Endothelial cell of umbilical vein (primary cell): Measurements from ENCODE around the gene HSF2BP. TPM values are rescaled to one million over a fixed set of nuclear protein-coding genes. Genes with fewer than 3 reads are reported as not detected.

ENCODE experiments used
- BruUV-seq: library from RNA; stranded (reverse); fragments of 400-500 nt; replicated peaks from 2 replicates; lab custom pipeline; 2021; lab: Mats Ljungman, UMichigan
- CTCF ChIA-PET: fragments of 300-600, 350-600 bp; sonication (Branson Sonifier 250); formaldehyde crosslinking; loops from one replicate; lab custom pipeline; 2021; ENCODE audit warnings: antibody characterized with exemption, inconsistent platforms; lab: Charles Lee
- POLR2A ChIA-PET: fragments of 300-600, 350-600 bp; sonication (Branson Sonifier 250); formaldehyde crosslinking; loops from one replicate; lab custom pipeline; 2021; ENCODE audit warnings: antibody characterized with exemption, inconsistent platforms; lab: Charles Lee
- DNase-seq: peaks from one replicate; pipeline ENCODE4 v3.0.0-alpha.2; 2011; ENCODE audit warnings: low read depth, low spot score
- FAIRE-seq: peaks from 2 replicates; lab custom pipeline; 2011; peaks lifted over from hg19 to GRCh38; lab: Jason Lieb, UNC
- H2AFZ ChIP-seq: 2 replicates; pipeline ENCODE4 v1.6.0; 2012; ENCODE audit warnings: low read depth, low read length, control low read depth, inconsistent platforms
- H3K27ac ChIP-seq: 2 replicates; pipeline ENCODE4 v1.5.1; 2011; ENCODE audit warnings: low read depth, mild to moderate bottlenecking, control low read depth, low read length, moderate library complexity; ENCODE audit not compliant: insufficient read depth
- H3K27me3 ChIP-seq, 2 experiments: 2 replicates each; pipeline versions ENCODE4 v1.6.0 to v1.6.1; 2011; ENCODE audit warnings: low read length in 2 of 2, mixed read lengths in 1 of 2; ENCODE audit not compliant: control insufficient read depth in 2 of 2, insufficient read depth in 2 of 2
- H3K36me3 ChIP-seq, 2 experiments: 2 replicates in 1 of 2; 3 replicates in 1 of 2; pipeline ENCODE4 v1.5.1; 2011; ENCODE audit warnings: low read length in 2 of 2, mild to moderate bottlenecking in 1 of 2, moderate library complexity in 1 of 2; ENCODE audit not compliant: control insufficient read depth in 2 of 2, insufficient read depth in 2 of 2; ENCODE audit errors: extremely low read depth in 1 of 2
- H3K4me1 ChIP-seq: 3 replicates; pipeline ENCODE4 v1.5.1; 2011; ENCODE audit warnings: mild to moderate bottlenecking, low read length; ENCODE audit not compliant: control insufficient read depth, insufficient read depth; ENCODE audit errors: extremely low read depth
- H3K4me2 ChIP-seq: 2 replicates; pipeline ENCODE4 v1.6.1; 2011; ENCODE audit warnings: low read length, control low read depth, mixed read lengths; ENCODE audit not compliant: insufficient read depth
- H3K4me3 ChIP-seq, 3 experiments: fragments of 200-600 bp in 1 of 3; sonication (generic), shearing (Covaris generic) in 1 of 3; replicated peaks in 1 of 3; 2 replicates each; pipeline ENCODE4 v1.5.1; 2011 to 2016; ENCODE audit warnings: control low read depth in 3 of 3, low read length in 3 of 3, mild to moderate bottlenecking in 2 of 3, inconsistent platforms in 1 of 3, low read depth in 1 of 3, moderate library complexity in 1 of 3; ENCODE audit not compliant: insufficient read depth in 1 of 3
- H3K79me2 ChIP-seq: 2 replicates; pipeline ENCODE4 v1.6.0; 2012; ENCODE audit warnings: low read length, inconsistent platforms; ENCODE audit not compliant: control insufficient read depth, insufficient read depth
- H3K9ac ChIP-seq: replicated peaks from 2 replicates; pipeline ENCODE3; 2011; ENCODE audit warnings: low read length, control low read depth; ENCODE audit not compliant: insufficient read depth; ENCODE audit errors: extremely low read depth
- H3K9me1 ChIP-seq: replicated peaks from 3 replicates; pipeline ENCODE4 v1.6.0; 2011; ENCODE audit warnings: mild to moderate bottlenecking, low read length; ENCODE audit not compliant: control insufficient read depth, insufficient read depth; ENCODE audit errors: extremely low read depth
- H3K9me3 ChIP-seq: replicated peaks from 2 replicates; pipeline ENCODE4 v1.5.1; 2012; ENCODE audit warnings: low read length, inconsistent platforms; ENCODE audit not compliant: control insufficient read depth, insufficient read depth
- H4K20me1 ChIP-seq: replicated peaks from 2 replicates; pipeline ENCODE3; 2011; ENCODE audit warnings: mild to moderate bottlenecking, low read length; ENCODE audit not compliant: control insufficient read depth, insufficient read depth; ENCODE audit errors: extremely low read depth
- EZH2 ChIP-seq: IDR thresholded peaks from 2 replicates; pipeline ENCODE4 v1.6.1; 2012; ENCODE audit warnings: borderline replicate concordance, low read depth, mild to moderate bottlenecking, moderate library complexity, low read length, inconsistent platforms; ENCODE audit not compliant: severe bottlenecking
- FOS ChIP-seq: IDR thresholded peaks from 2 replicates; pipeline ENCODE4 v1.6.1; 2011; ENCODE audit warnings: mild to moderate bottlenecking, low read length, moderate library complexity, borderline replicate concordance; ENCODE audit not compliant: insufficient read depth
- GATA2 ChIP-seq: IDR thresholded peaks from 2 replicates; pipeline ENCODE4 v1.7.0; 2011; ENCODE audit warnings: low read depth, mild to moderate bottlenecking, moderate library complexity, mixed read lengths, low read length; ENCODE audit not compliant: insufficient read length, insufficient read depth
- JUN ChIP-seq: IDR thresholded peaks from 2 replicates; pipeline ENCODE4 v1.6.1; 2011; ENCODE audit warnings: borderline replicate concordance, low read depth; ENCODE audit not compliant: insufficient read length, insufficient read depth
- MYC ChIP-seq: IDR thresholded peaks from one replicate; pipeline ENCODE4 v1.6.1; 2011; ENCODE audit warnings: mild to moderate bottlenecking, low read depth, low read length
- POLR2A ChIP-seq: IDR thresholded peaks from 2 replicates; pipeline ENCODE4 v1.6.1; 2012; ENCODE audit warnings: low read depth, mild to moderate bottlenecking, control low read depth, low read length
- POLR2AphosphoS5 ChIP-seq: IDR thresholded peaks from 2 replicates; pipeline ENCODE4 v1.6.1; 2012; ENCODE audit warnings: low read depth, mild to moderate bottlenecking, control low read depth, low read length, moderate library complexity; ENCODE audit not compliant: insufficient read depth
- dilution Hi-C: fragments of 300-500 bp; cut with MboI; formaldehyde crosslinking; loops from one replicate; pipeline ENCODE4 v1.15.0; 2019; ENCODE audit warnings: low sequenced_read_pairs; ENCODE audit not compliant: extremely low pct_ligation_motif_present
- intact Hi-C: fragments of 100-400 bp; cut with micrococcal nuclease; formaldehyde crosslinking; loops from one replicate; pipeline ENCODE4 v1.10.0; 2022
- polyA plus RNA-seq, 4 experiments: library from polyadenylated mRNA; depleted of rRNA in 3 of 4; stranded (reverse) in 3 of 4; unstranded in 1 of 4; fragments of >200 nt; gene quantifications; 2 replicates each; pipeline versions ENCODE4 v1.2.1 to v1.2.3, GENCODE V29; 2011 to 2012; ENCODE audit warnings: missing spikeins in 1 of 4
- total RNA-seq: library from RNA; stranded (reverse); gene quantifications from 2 replicates; pipeline ENCODE4 v1.2.3, GENCODE V29; 2021
- TF ChIP-seq, protein P1 (sequence below), 2 donors: IDR thresholded peaks; 1 replicate in 1 of 2; 2 replicates in 1 of 2; pipeline ENCODE4 v1.5.1; 2011; ENCODE audit warnings: low read length in 2 of 2, mild to moderate bottlenecking in 2 of 2, moderate library complexity in 2 of 2, control low read depth in 1 of 2, inconsistent platforms in 1 of 2, low read depth in 1 of 2; ENCODE audit not compliant: insufficient read depth in 1 of 2; ENCODE audit errors: extremely low read depth in 1 of 2
- TF ChIP-seq, protein P2 (sequence below): IDR thresholded peaks from 2 replicates; pipeline ENCODE4 v1.6.1; 2011; ENCODE audit not compliant: insufficient read depth, insufficient read length

The HSF2BP gene
- total and polyA plus RNA-seq, 2 donors (not counting 3 experiments of a cell fraction or from before 2014, with no cell fraction given): 0.41 to 0.55 TPM

DNA sequence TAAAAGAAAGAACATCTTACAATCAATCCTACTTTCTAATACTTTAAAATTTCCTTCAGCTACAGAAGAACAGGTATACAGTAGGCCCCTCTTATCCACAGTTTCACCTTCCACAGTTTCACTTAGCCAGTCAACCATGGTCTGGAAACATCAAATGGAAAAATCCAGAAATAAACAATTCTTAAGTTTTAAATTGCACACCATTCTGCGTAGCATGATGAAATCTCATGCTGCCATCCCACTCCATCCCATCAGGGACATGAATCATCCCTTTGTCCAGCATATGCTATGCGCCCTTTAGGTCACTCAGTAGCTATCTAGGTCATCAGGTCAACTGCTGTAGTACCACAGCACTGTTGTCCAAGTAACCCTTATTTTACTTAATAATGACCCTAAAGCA is 67.7 kb downstream of the HSF2BP start:
- POLR2A ChIA-PET: no interaction called here
- Histone ChIP-seq H3K9me3 (no peaks in the 10 kb centered on the region), H3K9me1 (no peaks in the 10 kb centered on the region), H3K36me3 (no peaks in the 10 kb centered on the region), H4K20me1 (no peaks in the 10 kb centered on the region), H3K9ac (peak overlapping the region; percentile 8), H3K4me1 (peaks cover 27% of the 10 kb centered on the region), H2AFZ (no peak overlapping the region), H3K4me3 (no peak overlapping the region), H3K27ac (peak overlapping the region; percentile 35), H3K27me3 (no peaks in the 10 kb centered on the region), H3K4me2 (no peak overlapping the region), H3K79me2 (no peaks in the 10 kb centered on the region)
- intact Hi-C loops (no loop called here), dilution Hi-C loops (no loop called here)
- DNase-seq: peak; percentile 80
- TF ChIP-seq JUN: peak; percentile 70
- TF ChIP-seq MYC: no peak
- TF ChIP-seq POLR2AphosphoS5: peak; percentile 69
- no peak for TF ChIP-seq EZH2
- TF ChIP-seq FOS: peak; percentile 31
- TF ChIP-seq GATA2: peak; percentile 91
- TF ChIP-seq POLR2A: no peak
- TF ChIP-seq, protein P1, sequence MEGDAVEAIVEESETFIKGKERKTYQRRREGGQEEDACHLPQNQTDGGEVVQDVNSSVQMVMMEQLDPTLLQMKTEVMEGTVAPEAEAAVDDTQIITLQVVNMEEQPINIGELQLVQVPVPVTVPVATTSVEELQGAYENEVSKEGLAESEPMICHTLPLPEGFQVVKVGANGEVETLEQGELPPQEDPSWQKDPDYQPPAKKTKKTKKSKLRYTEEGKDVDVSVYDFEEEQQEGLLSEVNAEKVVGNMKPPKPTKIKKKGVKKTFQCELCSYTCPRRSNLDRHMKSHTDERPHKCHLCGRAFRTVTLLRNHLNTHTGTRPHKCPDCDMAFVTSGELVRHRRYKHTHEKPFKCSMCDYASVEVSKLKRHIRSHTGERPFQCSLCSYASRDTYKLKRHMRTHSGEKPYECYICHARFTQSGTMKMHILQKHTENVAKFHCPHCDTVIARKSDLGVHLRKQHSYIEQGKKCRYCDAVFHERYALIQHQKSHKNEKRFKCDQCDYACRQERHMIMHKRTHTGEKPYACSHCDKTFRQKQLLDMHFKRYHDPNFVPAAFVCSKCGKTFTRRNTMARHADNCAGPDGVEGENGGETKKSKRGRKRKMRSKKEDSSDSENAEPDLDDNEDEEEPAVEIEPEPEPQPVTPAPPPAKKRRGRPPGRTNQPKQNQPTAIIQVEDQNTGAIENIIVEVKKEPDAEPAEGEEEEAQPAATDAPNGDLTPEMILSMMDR (IDR thresholded peaks at IDR 0.05; ENCODE audit: extremely low read depth in 1 of 2, insufficient read depth in 1 of 2, low read depth in 1 of 2, low read length in 2 of 2): no peak
- TF ChIP-seq, protein P2, sequence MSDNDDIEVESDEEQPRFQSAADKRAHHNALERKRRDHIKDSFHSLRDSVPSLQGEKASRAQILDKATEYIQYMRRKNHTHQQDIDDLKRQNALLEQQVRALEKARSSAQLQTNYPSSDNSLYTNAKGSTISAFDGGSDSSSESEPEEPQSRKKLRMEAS: no peak
- BruUV-seq: no TSS peak
- CTCF ChIA-PET: interaction anchor here (0.7 to 2.7 kb wide), 4 partner anchors 10 to 20 kb away, joined by 3 to 6 read pairs (median 6); no protein-coding TSS in a partner anchor
- FAIRE-seq: peak; percentile 84
